ENCODE measurements around the gene CZIB. TPM values are rescaled to one million over a fixed set of nuclear protein-coding genes. Genes with fewer than 3 reads are reported as not detected.

Gene CZIB
- polyA plus RNA-seq, 1 experiment = 75.8 TPM

GRCh38 chr1:53183095-53183990 is 37.1 kb downstream of the CZIB start:
- no peak for TF ChIP-seq CTCF (IDR thresholded peaks at IDR 0.05; ENCODE audit: insufficient read depth, low read depth, low read length)
- POLR2A ChIA-PET = interaction anchor here (0.5 kb wide), 1 partner anchor 118 kb away, joined by 8 read pairs; no protein-coding TSS in a partner anchor
- H3K4me3 ChIP-seq (ENCODE audit: low read depth, low read length) = no peak overlapping the region
- DNase-seq (ENCODE audit: low read depth) = peak; percentile 87
- H3K36me3 ChIP-seq (ENCODE audit: control insufficient read depth, insufficient read depth, low read length) = no peaks in the 10 kb centered on the region
- H3K27me3 ChIP-seq (ENCODE audit: control insufficient read depth, insufficient read depth, low read length) = no peaks in the 10 kb centered on the region
- CTCF ChIA-PET = interaction anchor here (0.7 to 2.8 kb wide), 9 partner anchors 9 to 262 kb away, joined by 3 to 8 read pairs (median 3); partner anchors contain the start of genes CPT2 and ECHDC2

GRCh38 chr1:53182716-53183094 is 37.7 kb downstream of the CZIB start:
- H3K36me3 ChIP-seq (ENCODE audit: control insufficient read depth, insufficient read depth, low read length) = no peaks in the 10 kb centered on the region
- DNase-seq (ENCODE audit: low read depth) = no peak
- ChIA-PET POLR2A (interaction anchor here (0.5 kb wide), 1 partner anchor 117 kb away, joined by 8 read pairs; no protein-coding TSS in a partner anchor), CTCF (interaction anchor here (0.7 to 2.8 kb wide), 8 partner anchors 9 to 261 kb away, joined by 3 to 8 read pairs (median 4); partner anchors contain the start of genes CPT2 and ECHDC2)
- H3K27me3 ChIP-seq (ENCODE audit: control insufficient read depth, insufficient read depth, low read length) = no peaks in the 10 kb centered on the region
- TF ChIP-seq CTCF (IDR thresholded peaks at IDR 0.05; ENCODE audit: insufficient read depth, low read depth, low read length) = no peak
- no peak overlapping the region for H3K4me3 ChIP-seq (ENCODE audit: low read depth, low read length)

GRCh38 chr1:53182111-53182593 is 38.3 kb downstream of the CZIB start:
- peak; percentile 66 for TF ChIP-seq CTCF (IDR thresholded peaks at IDR 0.05; ENCODE audit: insufficient read depth, low read depth, low read length)
- DNase-seq (ENCODE audit: low read depth) = no peak
- CTCF ChIA-PET = interaction anchor here (1.0 to 2.8 kb wide), 5 partner anchors 8 to 229 kb away, joined by 3 to 8 read pairs (median 4); no protein-coding TSS in a partner anchor
- H3K4me3 ChIP-seq (ENCODE audit: low read depth, low read length) = no peak overlapping the region
- POLR2A ChIA-PET = no interaction called here
- no peaks in the 10 kb centered on the region for H3K27me3 ChIP-seq (ENCODE audit: control insufficient read depth, insufficient read depth, low read length)
- no peaks in the 10 kb centered on the region for H3K36me3 ChIP-seq (ENCODE audit: control insufficient read depth, insufficient read depth, low read length)

GRCh38 chr1:53180951-53181350 is 39.5 kb downstream of the CZIB start:
- H3K36me3 ChIP-seq (ENCODE audit: control insufficient read depth, insufficient read depth, low read length) = no peaks in the 10 kb centered on the region
- DNase-seq (ENCODE audit: low read depth) = no peak
- H3K4me3 ChIP-seq (ENCODE audit: low read depth, low read length) = no peak overlapping the region
- H3K27me3 ChIP-seq (ENCODE audit: control insufficient read depth, insufficient read depth, low read length) = no peaks in the 10 kb centered on the region
- TF ChIP-seq CTCF (IDR thresholded peaks at IDR 0.05; ENCODE audit: insufficient read depth, low read depth, low read length) = no peak
- POLR2A ChIA-PET = interaction anchor here (0.6 kb wide), 1 partner anchor 120 kb away, joined by 3 read pairs; no protein-coding TSS in a partner anchor
- CTCF ChIA-PET = interaction anchor here (0.7 to 1.2 kb wide), 3 partner anchors 9 to 72 kb away, joined by 3 to 4 read pairs (median 3); no protein-coding TSS in a partner anchor

GRCh38 chr1:53180226-53180625 is 40.2 kb downstream of the CZIB start:
- ChIA-PET POLR2A (interaction anchor here (0.6 kb wide), 1 partner anchor 120 kb away, joined by 3 read pairs; no protein-coding TSS in a partner anchor), CTCF (interaction anchor here (0.5 to 1.2 kb wide), 7 partner anchors 8 to 481 kb away, joined by 3 to 4 read pairs (median 3); partner anchors contain the start of gene ECHDC2)
- Histone ChIP-seq H3K36me3 (ENCODE audit: control insufficient read depth, insufficient read depth, low read length) (no peaks in the 10 kb centered on the region), H3K27me3 (ENCODE audit: control insufficient read depth, insufficient read depth, low read length) (no peaks in the 10 kb centered on the region), H3K4me3 (ENCODE audit: low read depth, low read length) (no peak overlapping the region)
- TF ChIP-seq CTCF (IDR thresholded peaks at IDR 0.05; ENCODE audit: insufficient read depth, low read depth, low read length) = no peak
- no peak for DNase-seq (ENCODE audit: low read depth)

Data from BJ (cell line).